ENCODE measurements around the gene BRME1.

BRME1 gene

DNA sequence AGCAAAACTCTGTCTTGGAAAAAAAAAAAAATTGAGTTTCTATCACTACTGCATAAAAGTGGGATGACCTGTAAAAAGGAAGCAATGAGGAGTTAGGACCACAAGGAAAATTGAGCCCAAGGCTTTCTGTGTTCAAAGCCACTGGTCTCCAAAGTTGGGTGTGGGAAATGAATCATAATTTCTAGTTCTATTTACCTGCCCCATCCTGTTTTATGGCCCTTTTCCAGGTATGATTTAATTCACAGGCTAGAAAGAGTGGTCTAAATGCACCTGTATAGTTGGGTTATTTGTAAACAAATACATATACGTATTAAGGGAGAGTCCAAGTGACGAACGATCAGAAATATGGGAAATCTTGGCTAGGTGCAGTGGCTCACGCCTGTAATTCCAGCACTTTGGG lies 40.5 kb upstream of the BRME1 start:
- Histone ChIP-seq H3F3A (ENCODE audit: low read depth) (no peaks in the 10 kb centered on the region), H3K4me1 (ENCODE audit: insufficient read depth, low read length, poor library complexity, severe bottlenecking) (no peaks in the 10 kb centered on the region), H3K4me2 (ENCODE audit: low read depth, low read length, poor library complexity, severe bottlenecking) (no peak overlapping the region), H3K27me3 (ENCODE audit: insufficient read depth, low read length, poor library complexity, severe bottlenecking) (no peaks in the 10 kb centered on the region), H2AFZ (ENCODE audit: low read length) (no peak overlapping the region), H3K9me2 (replicated peaks; ENCODE audit: low read depth, low read length) (no peaks in the 10 kb centered on the region), H3K36me3 (ENCODE audit: insufficient read depth, low read length) (no peaks in the 10 kb centered on the region), H3K79me2 (ENCODE audit: insufficient read depth, low read length) (no peaks in the 10 kb centered on the region), H3K9me3 (ENCODE audit: insufficient read depth, low read depth, low read length) (no peaks in the 10 kb centered on the region), H3K9ac (ENCODE audit: low read depth, low read length, poor library complexity, severe bottlenecking) (no peak overlapping the region), H4K20me1 (ENCODE audit: insufficient read depth, low read length, poor library complexity, severe bottlenecking) (no peaks in the 10 kb centered on the region), H3K4me3 (ENCODE audit: low read length, poor library complexity, severe bottlenecking) (no peak overlapping the region)
- no peak for TF ChIP-seq EZH2phosphoT487 (IDR thresholded peaks at IDR 0.05; ENCODE audit: borderline replicate concordance)

DNA sequence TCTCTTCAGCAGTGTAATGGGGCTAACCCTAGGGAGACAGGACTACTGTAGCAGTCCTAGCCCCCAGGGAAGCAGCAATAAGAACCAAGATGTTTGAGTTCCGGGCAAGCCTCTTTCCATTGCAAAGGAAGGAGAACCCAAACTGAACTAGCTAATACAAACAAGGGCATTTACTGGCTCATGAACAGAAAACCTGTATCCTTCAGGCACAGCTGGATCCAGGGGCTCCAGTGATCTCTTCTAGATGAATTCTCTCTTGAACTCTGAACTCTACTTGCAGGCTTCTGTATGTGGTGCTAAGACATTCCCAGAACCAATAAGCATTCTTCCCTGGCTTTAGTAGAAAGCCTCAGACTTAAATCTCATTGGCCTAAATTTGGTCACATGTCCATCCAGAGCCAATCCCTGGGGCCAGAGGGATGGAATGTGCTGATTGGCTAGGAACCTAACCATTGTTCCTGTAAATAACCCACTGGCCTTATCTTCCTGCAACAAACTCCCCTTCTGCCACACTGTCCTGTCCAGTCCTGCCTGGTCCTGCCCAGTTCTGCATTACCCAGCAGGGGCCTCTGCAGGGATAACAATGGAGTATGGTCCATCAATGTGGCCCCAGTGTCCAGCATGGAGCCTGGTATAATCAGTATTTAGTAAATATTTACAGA lies 36.2 kb upstream of the BRME1 start:
- Histone ChIP-seq H3K79me2 (ENCODE audit: insufficient read depth, low read length) (no peaks in the 10 kb centered on the region), H3K9ac (ENCODE audit: low read depth, low read length, poor library complexity, severe bottlenecking) (no peak overlapping the region), H3K27me3 (ENCODE audit: insufficient read depth, low read length, poor library complexity, severe bottlenecking) (no peaks in the 10 kb centered on the region), H3F3A (ENCODE audit: low read depth) (no peaks in the 10 kb centered on the region), H3K9me3 (ENCODE audit: insufficient read depth, low read depth, low read length) (no peaks in the 10 kb centered on the region), H3K4me1 (ENCODE audit: insufficient read depth, low read length, poor library complexity, severe bottlenecking) (no peaks in the 10 kb centered on the region), H4K20me1 (ENCODE audit: insufficient read depth, low read length, poor library complexity, severe bottlenecking) (no peaks in the 10 kb centered on the region), H3K36me3 (ENCODE audit: insufficient read depth, low read length) (no peaks in the 10 kb centered on the region), H3K4me3 (ENCODE audit: low read length, poor library complexity, severe bottlenecking) (no peak overlapping the region), H3K4me2 (ENCODE audit: low read depth, low read length, poor library complexity, severe bottlenecking) (no peak overlapping the region), H2AFZ (ENCODE audit: low read length) (0 out of 2 replicates have a peak overlapping the region, but pooled peaks have one; percentile 12), H3K9me2 (replicated peaks; ENCODE audit: low read depth, low read length) (no peaks in the 10 kb centered on the region)
- no peak for TF ChIP-seq EZH2phosphoT487 (IDR thresholded peaks at IDR 0.05; ENCODE audit: borderline replicate concordance)
- TF ChIP-seq, protein P1, sequence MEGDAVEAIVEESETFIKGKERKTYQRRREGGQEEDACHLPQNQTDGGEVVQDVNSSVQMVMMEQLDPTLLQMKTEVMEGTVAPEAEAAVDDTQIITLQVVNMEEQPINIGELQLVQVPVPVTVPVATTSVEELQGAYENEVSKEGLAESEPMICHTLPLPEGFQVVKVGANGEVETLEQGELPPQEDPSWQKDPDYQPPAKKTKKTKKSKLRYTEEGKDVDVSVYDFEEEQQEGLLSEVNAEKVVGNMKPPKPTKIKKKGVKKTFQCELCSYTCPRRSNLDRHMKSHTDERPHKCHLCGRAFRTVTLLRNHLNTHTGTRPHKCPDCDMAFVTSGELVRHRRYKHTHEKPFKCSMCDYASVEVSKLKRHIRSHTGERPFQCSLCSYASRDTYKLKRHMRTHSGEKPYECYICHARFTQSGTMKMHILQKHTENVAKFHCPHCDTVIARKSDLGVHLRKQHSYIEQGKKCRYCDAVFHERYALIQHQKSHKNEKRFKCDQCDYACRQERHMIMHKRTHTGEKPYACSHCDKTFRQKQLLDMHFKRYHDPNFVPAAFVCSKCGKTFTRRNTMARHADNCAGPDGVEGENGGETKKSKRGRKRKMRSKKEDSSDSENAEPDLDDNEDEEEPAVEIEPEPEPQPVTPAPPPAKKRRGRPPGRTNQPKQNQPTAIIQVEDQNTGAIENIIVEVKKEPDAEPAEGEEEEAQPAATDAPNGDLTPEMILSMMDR (conservative IDR thresholded peaks at IDR 0.05; ENCODE audit: low read length) = no peak

DNA sequence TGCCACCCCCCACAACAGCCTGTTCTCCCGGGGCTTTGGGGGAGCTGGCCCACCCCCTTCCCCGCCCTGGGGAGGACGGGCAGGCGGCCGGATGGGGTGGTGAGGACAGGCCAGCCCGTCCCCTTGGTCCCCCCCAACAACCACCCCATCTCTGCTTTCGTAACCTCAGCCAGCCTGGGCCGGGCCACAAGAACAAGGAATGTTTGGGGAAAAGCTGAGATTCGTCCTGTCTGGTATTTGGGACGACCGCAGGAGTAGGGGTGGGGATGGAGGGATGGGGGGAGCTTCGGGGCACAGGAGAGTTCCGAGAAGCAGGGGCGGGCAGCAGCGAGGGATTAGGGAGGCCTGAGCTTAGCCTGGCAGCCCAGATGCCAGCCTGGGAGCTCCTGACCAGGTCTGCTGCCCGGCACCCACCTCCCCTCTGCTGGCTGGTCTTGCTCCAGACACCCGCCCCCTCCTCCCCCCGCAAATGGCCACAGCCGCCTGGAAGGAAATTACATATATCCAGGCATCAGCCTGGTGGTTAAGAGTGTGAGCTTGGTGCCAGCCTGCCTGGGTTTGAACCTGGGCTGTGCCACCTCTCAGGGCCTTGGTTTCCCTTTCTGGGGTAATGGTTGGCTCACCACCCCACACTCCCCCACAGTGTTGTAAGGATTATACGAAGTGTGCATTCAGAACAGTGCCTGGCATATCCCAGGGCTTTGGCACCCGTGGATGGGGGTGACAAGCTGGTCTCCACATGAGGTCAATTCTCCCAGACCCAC lies 32.6 kb upstream of the BRME1 start, which contains the start of gene PODNL1:
PODNL1 (minus strand) TSS at position 117 of the 764 bp plus-strand sequence. CDS start 236 bp downstream, outside the sequence.
- Histone ChIP-seq H3K9ac (ENCODE audit: low read depth, low read length, poor library complexity, severe bottlenecking) (no peak within 1 kb of the TSS), H2AFZ (ENCODE audit: low read length) (no peak within 1 kb of the TSS)

More for the DNA sequence above, 32.6 kb upstream of the BRME1 start, which contains the start of gene PODNL1:
- Histone ChIP-seq H3K4me2 (ENCODE audit: low read depth, low read length, poor library complexity, severe bottlenecking) (no peak within 1 kb of the TSS), H3K27me3 (ENCODE audit: insufficient read depth, low read length, poor library complexity, severe bottlenecking) (no peaks in the 10 kb centered on the region), H4K20me1 (ENCODE audit: insufficient read depth, low read length, poor library complexity, severe bottlenecking) (no peaks in the 10 kb centered on the region), H3K4me1 (ENCODE audit: insufficient read depth, low read length, poor library complexity, severe bottlenecking) (no peaks in the 10 kb centered on the region), H3K4me3 (ENCODE audit: low read length, poor library complexity, severe bottlenecking) (no peak within 1 kb of the TSS), H3K79me2 (ENCODE audit: insufficient read depth, low read length) (no peaks in the 10 kb centered on the region), H3K36me3 (ENCODE audit: insufficient read depth, low read length) (no peaks in the 10 kb centered on the region), H3F3A (ENCODE audit: low read depth) (no peaks in the 10 kb centered on the region), H3K9me3 (ENCODE audit: insufficient read depth, low read depth, low read length) (no peaks in the 10 kb centered on the region), H3K9me2 (replicated peaks; ENCODE audit: low read depth, low read length) (no peaks in the 10 kb centered on the region)
- TF ChIP-seq, protein P1 (conservative IDR thresholded peaks at IDR 0.05; ENCODE audit: low read length) = no peak
- no peak for TF ChIP-seq EZH2phosphoT487 (IDR thresholded peaks at IDR 0.05; ENCODE audit: borderline replicate concordance)

Measured in Loucy (cell line).